TTC549 (cell line): ENCODE data around the gene IL10.

Source experiments
- FAIRE-seq: peaks from 2 replicates; lab custom pipeline; 2012; peaks lifted over from hg19 to GRCh38; lab: Jason Lieb, UNC

IL10 gene

GRCh38 chr1:206732992-206733391 is 39.3 kb downstream of the IL10 start:
- FAIRE-seq: no peak

GRCh38 chr1:206732508-206732907 is 39.8 kb downstream of the IL10 start:
- FAIRE-seq: no peak

- FAIRE-seq: no peak
Measured at GRCh38 chr1:206729507-206729906, 42.8 kb downstream of the IL10 start.

GRCh38 chr1:206729050-206729449 is 43.2 kb downstream of the IL10 start:
- no peak for FAIRE-seq

- no peak for FAIRE-seq
Measured at GRCh38 chr1:206728697-206728987, 43.7 kb downstream of the IL10 start.

GRCh38 chr1:206727981-206728696 is 44.2 kb downstream of the IL10 start:
- no peak for FAIRE-seq

- FAIRE-seq: no peak
Measured at GRCh38 chr1:206725109-206725963, 47.0 kb downstream of the IL10 start.

- no peak for FAIRE-seq
Measured at GRCh38 chr1:206723805-206724472, 48.4 kb downstream of the IL10 start.

- no peak for FAIRE-seq
Measured at GRCh38 chr1:206723462-206723804, 48.9 kb downstream of the IL10 start.

GRCh38 chr1:206722751-206723461 is 49.4 kb downstream of the IL10 start:
- no peak for FAIRE-seq

- no peak for FAIRE-seq
Measured at GRCh38 chr1:206721454-206721853, 50.8 kb downstream of the IL10 start.

GRCh38 chr1:206719169-206719839 is 53.0 kb downstream of the IL10 start:
- no peak for FAIRE-seq

- no peak for FAIRE-seq
Measured at GRCh38 chr1:206717674-206717989, 54.7 kb downstream of the IL10 start.
